HG02973 (cell line): Measurements from ENCODE around the gene USP12.
"Not testable (repeated sequence)": the region's sequence is repeated elsewhere in the genome, so short reads cannot be mapped to it uniquely, and the experiment has no call there.

Source experiments
- ATAC-seq: cut with Tn5 transposase; IDR thresholded peaks from one replicate; pipeline ENCODE4 v1.9.1; 2021; ENCODE audit warnings: moderate library complexity; ENCODE audit not compliant: unreplicated experiment

The USP12 gene

DNA sequence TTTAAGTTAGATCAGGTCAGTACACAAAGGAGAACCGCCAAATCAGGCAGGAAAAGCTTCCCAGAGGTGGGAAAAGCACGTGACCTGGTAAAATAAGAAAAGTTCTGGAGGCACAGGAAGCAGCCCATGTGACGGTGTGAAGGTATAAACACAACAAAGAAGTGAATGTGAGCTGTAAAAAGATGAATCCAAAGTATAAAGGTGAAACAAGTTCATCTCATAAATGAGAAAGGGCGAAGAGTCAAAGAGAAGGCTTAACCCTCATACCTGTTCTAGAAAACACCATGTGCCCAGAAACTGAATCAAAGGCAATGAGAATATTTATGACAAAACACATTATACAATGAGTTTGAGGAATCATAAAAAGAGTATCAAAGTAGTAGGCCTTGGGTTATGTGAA lies 47.0 kb downstream of the USP12 start:
- ATAC-seq: no peak

GRCh38 chr13:27123445-27123844 lies 48.2 kb downstream of the USP12 start:
- ATAC-seq: not testable (repeated sequence)

GRCh38 chr13:27122036-27122435 lies 49.6 kb downstream of the USP12 start:
- ATAC-seq: no peak

DNA sequence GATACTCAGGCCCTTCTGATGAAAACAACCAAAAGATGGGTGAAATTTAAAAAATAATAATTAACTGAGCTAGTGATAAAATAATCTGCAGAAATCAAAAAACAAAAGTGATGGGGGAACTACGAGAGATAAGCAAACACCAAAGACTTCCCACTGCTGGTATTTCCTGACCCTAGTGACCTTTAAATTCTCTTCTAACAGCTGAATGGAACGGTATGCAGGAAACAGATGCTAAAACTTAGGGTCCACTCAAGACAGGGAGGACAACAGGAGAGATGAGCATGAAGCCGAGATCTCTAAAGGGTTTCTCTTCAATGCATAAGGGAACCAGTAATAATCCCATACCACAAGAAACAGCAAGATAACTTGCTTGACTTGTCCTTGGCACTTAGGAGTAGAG lies 50.8 kb downstream of the USP12 start:
- ATAC-seq: no peak

- no peak for ATAC-seq
Observed at GRCh38 chr13:27120011-27120410, 51.6 kb downstream of the USP12 start.

DNA sequence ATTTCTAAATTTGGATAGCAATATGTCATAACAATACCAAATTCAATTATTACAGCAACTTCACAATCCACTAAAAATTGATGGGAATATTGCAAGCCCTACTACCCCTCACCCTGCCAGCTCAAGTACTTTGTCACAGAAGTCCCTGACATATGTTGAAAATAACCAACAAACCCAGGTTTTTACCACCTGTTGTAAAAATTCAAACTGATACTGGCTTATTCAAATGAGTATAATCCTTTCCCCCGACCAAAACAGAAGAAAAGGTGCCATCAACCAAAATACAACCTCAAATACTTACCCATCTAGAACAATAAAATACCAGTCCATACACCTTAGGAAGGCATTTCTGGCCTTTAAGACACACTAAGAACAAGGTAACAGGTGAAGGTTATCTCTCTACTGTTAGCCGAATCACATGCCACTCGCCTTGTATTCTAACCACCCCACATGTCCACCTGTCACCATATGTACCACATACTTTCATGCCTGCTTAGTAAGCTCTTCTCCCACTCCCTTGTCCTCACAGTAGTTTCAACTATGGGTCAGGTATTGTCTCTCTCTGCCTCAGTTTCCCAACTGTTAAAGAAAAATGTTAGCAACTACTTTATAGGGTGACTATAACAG lies 53.1 kb downstream of the USP12 start:
- ATAC-seq: no peak

DNA sequence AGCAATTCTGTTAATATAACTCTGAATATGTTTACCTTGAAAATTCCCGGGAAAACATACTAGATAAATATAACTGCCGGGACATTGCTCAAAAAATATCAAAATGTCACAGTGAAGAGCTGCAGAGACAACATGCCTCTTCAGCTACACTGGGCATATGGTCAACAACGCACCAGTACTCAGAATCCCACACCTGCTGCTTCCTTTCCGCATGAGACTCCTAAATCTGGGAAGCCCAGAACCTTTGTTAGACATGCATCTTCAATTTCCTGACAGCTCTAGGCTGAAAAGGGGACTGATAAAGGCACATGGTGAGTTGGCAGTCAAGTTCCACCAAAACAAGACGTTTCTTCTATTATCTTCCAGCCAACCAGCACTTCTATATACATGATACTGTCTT lies 53.7 kb downstream of the USP12 start:
- ATAC-seq: no peak

- ATAC-seq: no peak
Observed at GRCh38 chr13:27117158-27117557, 54.5 kb downstream of the USP12 start.

DNA sequence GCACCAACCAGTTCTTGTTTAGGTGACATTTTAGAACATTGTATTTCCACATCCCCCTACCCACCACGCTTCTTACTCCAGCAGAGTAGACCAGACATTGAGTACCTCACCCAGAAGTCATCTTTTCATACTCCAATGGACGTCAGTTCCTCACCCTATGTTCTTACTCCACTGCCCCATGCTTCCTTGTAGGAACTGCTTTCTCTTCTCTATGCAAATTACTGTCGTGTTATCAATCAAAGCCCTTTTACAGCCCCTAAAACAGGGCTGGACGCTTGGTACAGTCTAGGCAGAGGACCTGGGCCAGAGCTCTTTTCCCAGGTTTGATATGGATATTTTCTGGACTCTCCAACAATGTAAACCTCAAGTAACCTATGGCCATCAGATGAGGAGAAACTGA lies 58.2 kb downstream of the USP12 start:
- no peak for ATAC-seq

DNA sequence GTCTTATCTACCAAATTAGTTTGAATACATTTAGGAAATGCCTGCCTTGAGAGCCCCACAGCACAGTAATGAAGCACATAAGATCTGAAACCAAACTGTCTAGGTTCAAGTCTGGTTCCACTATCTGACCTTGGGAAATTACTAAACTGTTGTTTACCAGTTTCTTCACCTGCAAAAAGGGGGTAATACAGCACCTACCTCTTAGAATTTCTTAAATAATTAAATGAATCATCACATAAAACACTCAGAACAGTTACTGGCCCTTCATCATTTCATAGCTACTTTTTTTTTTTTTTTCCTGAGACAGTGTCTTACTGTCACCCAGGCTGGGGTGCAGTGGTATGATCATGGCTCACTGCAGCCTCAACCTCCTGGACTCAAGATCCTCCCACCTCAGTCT lies 59.6 kb downstream of the USP12 start:
- no peak for ATAC-seq

GRCh38 chr13:27110056-27110746 lies 61.4 kb downstream of the USP12 start:
- ATAC-seq: no peak

DNA sequence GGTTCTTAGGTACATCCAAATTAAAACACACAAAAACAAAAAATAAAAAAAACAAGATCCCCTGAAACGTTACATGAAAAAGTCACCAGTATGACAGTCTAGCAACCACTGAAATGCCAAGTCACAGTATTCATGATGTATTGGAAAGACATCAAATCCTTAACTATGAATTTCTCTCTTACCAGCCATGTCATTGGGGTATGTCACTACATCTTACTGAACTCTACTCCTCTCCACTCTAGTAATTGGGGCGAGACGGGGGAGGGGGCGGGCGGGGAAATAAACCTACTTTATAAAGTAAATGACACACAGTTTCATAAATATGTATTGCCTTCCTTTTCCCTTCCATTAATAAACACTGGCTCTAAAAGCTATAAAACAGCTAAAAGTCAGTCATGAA lies 65.5 kb downstream of the USP12 start:
- no peak for ATAC-seq

DNA sequence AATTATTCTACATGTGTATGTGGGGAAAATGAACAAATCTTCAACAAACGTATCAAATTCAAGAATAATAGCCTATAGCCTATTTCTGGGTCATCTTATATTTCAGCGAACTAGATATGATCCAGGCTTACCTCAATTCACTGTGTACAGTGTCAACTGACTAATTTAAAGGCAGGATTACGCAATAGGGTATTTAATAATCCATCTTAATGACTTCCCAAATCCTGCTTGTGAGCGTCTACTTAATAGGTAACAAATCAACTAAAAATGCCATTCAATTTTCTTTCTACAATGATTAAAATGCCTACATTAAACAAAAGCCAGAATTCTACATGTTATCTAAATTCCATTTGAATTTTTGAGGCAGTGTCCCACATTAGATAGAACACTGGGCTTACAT lies 67.0 kb downstream of the USP12 start:
- ATAC-seq: no peak

GRCh38 chr13:27101847-27102246 lies 69.8 kb downstream of the USP12 start:
- ATAC-seq: no peak

DNA sequence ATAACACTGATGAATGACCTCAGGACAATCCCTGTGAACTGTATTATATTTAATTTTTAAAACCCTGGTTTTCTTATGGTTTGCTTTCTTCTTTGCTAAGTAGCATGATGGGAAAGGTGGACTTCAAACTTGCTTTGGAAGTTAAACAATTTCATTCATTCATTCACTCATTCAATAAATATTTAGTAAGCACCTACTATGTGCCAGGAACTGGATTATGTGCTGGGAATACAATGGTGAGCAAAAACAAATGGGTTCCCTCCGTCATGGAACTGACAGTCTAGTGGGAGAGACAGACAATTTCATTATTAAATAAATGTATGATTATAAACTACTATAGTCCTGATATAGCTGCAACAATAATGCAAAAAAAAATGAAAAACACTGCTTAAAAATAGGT lies 70.3 kb downstream of the USP12 start:
- no peak for ATAC-seq

- ATAC-seq: no peak
Observed at GRCh38 chr13:27097691-27098090, 73.9 kb downstream of the USP12 start.

- no peak for ATAC-seq
Observed at GRCh38 chr13:27091451-27091850, 80.2 kb downstream of the USP12 start.

GRCh38 chr13:27088619-27089018 lies 83.0 kb downstream of the USP12 start:
- no peak for ATAC-seq

GRCh38 chr13:27086599-27087265 lies 84.9 kb downstream of the USP12 start:
- ATAC-seq: no peak

DNA sequence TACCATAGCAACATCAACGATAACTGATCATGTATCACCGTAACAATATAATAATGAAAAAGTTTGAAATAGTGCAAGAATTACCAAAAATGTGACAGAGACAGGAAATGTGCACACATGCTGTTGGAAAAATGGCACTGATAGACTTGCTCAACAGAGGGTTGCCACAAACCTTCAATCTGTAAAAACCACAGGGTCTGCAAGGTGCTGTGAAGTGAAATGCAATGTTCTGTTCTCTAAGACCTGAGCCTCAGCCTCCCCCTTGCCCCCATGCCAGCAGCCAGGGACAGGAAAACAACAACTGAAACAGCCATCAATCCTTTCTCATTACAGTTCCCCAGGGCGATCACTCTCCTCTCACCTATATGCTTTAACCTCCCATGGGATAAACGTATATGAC lies 88.4 kb downstream of the USP12 start:
- no peak for ATAC-seq

GRCh38 chr13:27081893-27082679 lies 89.5 kb downstream of the USP12 start:
- no peak for ATAC-seq
